A549 (cell line): Measurements from ENCODE around the gene UBC. TPM values are rescaled to one million over a fixed set of nuclear protein-coding genes. Genes with fewer than 3 reads are reported as not detected.

ENCODE experiments used
- ATAC-seq, 2 experiments: fragments of 200-7000 bp in 1 of 2; fragments of >200 bp in 1 of 2; cut with Nextera tagmentation in 1 of 2; cut with Tn5 transposase in 1 of 2; 3 replicates each; pipeline versions ENCODE4 v1.8.0 to v1.9.1; 2018 to 2020; ENCODE audit warnings: mild to moderate bottlenecking in 1 of 2, moderate library complexity in 1 of 2
- CTCF ChIA-PET: fragments of 300-600 bp; sonication (Branson Sonifier 250); formaldehyde crosslinking; extraction: SDS; loops from one replicate; lab custom pipeline; 2021; ENCODE audit warnings: antibody characterized with exemption, inconsistent platforms; lab: Yijun Ruan, JAX
- POLR2A ChIA-PET: fragments of 350-600 bp; formaldehyde crosslinking; extraction: SDS; loops from one replicate; lab custom pipeline; 2021; ENCODE audit warnings: antibody characterized with exemption, inconsistent platforms; lab: Yijun Ruan, JAX
- DNase-seq, 2 experiments: peaks; one replicate each; pipeline versions ENCODE4 v3.0.0 to v3.0.0-alpha.2; 2011 to 2016; ENCODE audit warnings: low read depth in 1 of 2, low spot score in 1 of 2
- FAIRE-seq: peaks from 2 replicates; lab custom pipeline; 2011; peaks lifted over from hg19 to GRCh38; lab: Jason Lieb, UNC
- H3K27ac ChIP-seq, 2 experiments: fragments of >200 bp; sonication (Bioruptor Twin); formaldehyde crosslinking; 3 replicates each; pipeline ENCODE4 v1.5.1; 2016 to 2017
- H3K4me1 ChIP-seq: fragments of >200 bp; sonication (Bioruptor Twin); formaldehyde crosslinking; 3 replicates; pipeline ENCODE4 v1.6.1; 2016
- H3K4me2 ChIP-seq: fragments of >200 bp; sonication (Bioruptor Twin); formaldehyde crosslinking; 3 replicates; pipeline ENCODE4 v1.6.1; 2016
- H3K4me3 ChIP-seq: fragments of >200 bp; sonication (Bioruptor Twin); formaldehyde crosslinking; 3 replicates; pipeline ENCODE4 v1.5.1; 2016
- H3K9me3 ChIP-seq: fragments of >200 bp; sonication (Bioruptor Twin); formaldehyde crosslinking; 3 replicates; pipeline ENCODE4 v1.6.1; 2016
- BHLHE40 ChIP-seq: IDR thresholded peaks from 2 replicates; pipeline ENCODE4 v1.6.1; 2012; ENCODE audit warnings: low read depth, low read length, inconsistent platforms
- CBX2 ChIP-seq: fragments of 200-600 bp; sonication (generic); IDR thresholded peaks from 2 replicates; pipeline ENCODE4 v1.6.1; 2016; ENCODE audit warnings: low read depth, mild to moderate bottlenecking, borderline replicate concordance
- CEBPB ChIP-seq, 2 experiments: fragments of >200 bp in 1 of 2; sonication (Bioruptor Twin) in 1 of 2; formaldehyde crosslinking in 1 of 2; IDR thresholded peaks; 2 replicates each; pipeline ENCODE4 v1.6.1; 2012 to 2016
- FOSL2 ChIP-seq, 2 experiments: fragments of 450-650 bp in 1 of 2; fragments of >200 bp in 1 of 2; sonication (Bioruptor Twin) in 1 of 2; formaldehyde crosslinking; IDR thresholded peaks; 2 replicates each; pipeline versions ENCODE4 v1.5.0 to v1.6.1; 2016 to 2020; ENCODE audit warnings: mild to moderate bottlenecking in 1 of 2, moderate library complexity in 1 of 2
- FOXS1 ChIP-seq: fragments of 250-450 bp; sonication (Bioruptor Pico); IDR thresholded peaks from 2 replicates; pipeline ENCODE4 v1.5.0; 2020; ENCODE audit warnings: mild to moderate bottlenecking, moderate library complexity
- GATA3 ChIP-seq: IDR thresholded peaks from 2 replicates; pipeline ENCODE4 v1.6.1; 2012; ENCODE audit warnings: borderline replicate concordance
- HES2 ChIP-seq: fragments of >200 bp; sonication (Bioruptor Twin); formaldehyde crosslinking; IDR thresholded peaks from 2 replicates; pipeline ENCODE4 v1.6.1; 2016
- HOXA7 ChIP-seq: fragments of 250-450 bp; sonication (Bioruptor Pico); IDR thresholded peaks from 2 replicates; pipeline ENCODE4 v1.5.0; 2020; ENCODE audit warnings: mild to moderate bottlenecking, moderate library complexity
- MAFK ChIP-seq: fragments of 450-650 bp; IDR thresholded peaks from 2 replicates; pipeline ENCODE4 v1.6.1; 2014; ENCODE audit not compliant: partially characterized antibody
- MAX ChIP-seq: IDR thresholded peaks from 2 replicates; pipeline ENCODE4 v1.6.1; 2012
- NR3C1 ChIP-seq: fragments of >200 bp; sonication (Bioruptor Twin); formaldehyde crosslinking; IDR thresholded peaks from 3 replicates; pipeline ENCODE4 v1.6.1; 2017
- RAD21 ChIP-seq, 2 experiments: fragments of >200 bp in 1 of 2; sonication (Bioruptor Twin) in 1 of 2; formaldehyde crosslinking in 1 of 2; IDR thresholded peaks in 1 of 2; conservative IDR thresholded peaks in 1 of 2; 2 replicates in 1 of 2; 3 replicates in 1 of 2; pipeline ENCODE4 v1.6.1; 2012 to 2018; ENCODE audit warnings: inconsistent platforms in 1 of 2
- RARB ChIP-seq: fragments of 250-450 bp; sonication (Bioruptor Pico); IDR thresholded peaks from 2 replicates; pipeline ENCODE4 v1.8.0; 2021; ENCODE audit warnings: mild to moderate bottlenecking, moderate library complexity
- RFX5 ChIP-seq: fragments of 450-650 bp; IDR thresholded peaks from 2 replicates; pipeline ENCODE4 v1.7.1; 2014; ENCODE audit warnings: antibody characterized with exemption, mild to moderate bottlenecking, moderate library complexity
- RNF2 ChIP-seq: fragments of 200-600 bp; sonication (generic); IDR thresholded peaks from 2 replicates; pipeline ENCODE4 v1.6.1; 2016; ENCODE audit warnings: low read depth, mild to moderate bottlenecking, antibody characterized with exemption, moderate library complexity, borderline replicate concordance
- SMC3 ChIP-seq: fragments of >200 bp; sonication (Bioruptor Twin); formaldehyde crosslinking; IDR thresholded peaks from 3 replicates; pipeline ENCODE4 v1.6.1; 2018; ENCODE audit warnings: inconsistent platforms
- TP53 ChIP-seq: fragments of 250-450 bp; sonication (Bioruptor Pico); IDR thresholded peaks from 2 replicates; pipeline ENCODE4 v1.5.0; 2021; ENCODE audit warnings: mild to moderate bottlenecking, moderate library complexity
- ZNF302 ChIP-seq: fragments of 250-450 bp; sonication (Bioruptor Pico); IDR thresholded peaks from 2 replicates; pipeline ENCODE4 v1.9.0; 2021; ENCODE audit warnings: inconsistent platforms, mild to moderate bottlenecking, moderate library complexity
- WGBS: methylation state at CpG from one replicate; pipeline ENCODE4 v1.1.6; 2017; ENCODE audit errors: missing lambda C conversion rate; 5-methylcytosine and 5-hydroxymethylcytosine counted together
- polyA plus RNA-seq, 4 experiments: library from polyadenylated mRNA; depleted of rRNA in 3 of 4; stranded (reverse); fragments of >200 nt; fragmentation: RNase III in 1 of 4; extraction: RNeasy Plus Mini Kit Qiagen cat#74134 plus additional on column Dnase treatment in 1 of 4; gene quantifications; 2 replicates in 3 of 4; 3 replicates in 1 of 4; pipeline ENCODE4 v1.2.3, GENCODE V29; 2011 to 2017
- TF ChIP-seq, protein P1 (sequence below): fragments of >200 bp; sonication (Bioruptor Twin); formaldehyde crosslinking; IDR thresholded peaks from 3 replicates; pipeline ENCODE4 v1.5.1; 2016

Gene UBC
- polyA plus RNA-seq, 2 of the 4 experiments (the other 2 are of a cell fraction), result 993 to 2,000 TPM

DNA sequence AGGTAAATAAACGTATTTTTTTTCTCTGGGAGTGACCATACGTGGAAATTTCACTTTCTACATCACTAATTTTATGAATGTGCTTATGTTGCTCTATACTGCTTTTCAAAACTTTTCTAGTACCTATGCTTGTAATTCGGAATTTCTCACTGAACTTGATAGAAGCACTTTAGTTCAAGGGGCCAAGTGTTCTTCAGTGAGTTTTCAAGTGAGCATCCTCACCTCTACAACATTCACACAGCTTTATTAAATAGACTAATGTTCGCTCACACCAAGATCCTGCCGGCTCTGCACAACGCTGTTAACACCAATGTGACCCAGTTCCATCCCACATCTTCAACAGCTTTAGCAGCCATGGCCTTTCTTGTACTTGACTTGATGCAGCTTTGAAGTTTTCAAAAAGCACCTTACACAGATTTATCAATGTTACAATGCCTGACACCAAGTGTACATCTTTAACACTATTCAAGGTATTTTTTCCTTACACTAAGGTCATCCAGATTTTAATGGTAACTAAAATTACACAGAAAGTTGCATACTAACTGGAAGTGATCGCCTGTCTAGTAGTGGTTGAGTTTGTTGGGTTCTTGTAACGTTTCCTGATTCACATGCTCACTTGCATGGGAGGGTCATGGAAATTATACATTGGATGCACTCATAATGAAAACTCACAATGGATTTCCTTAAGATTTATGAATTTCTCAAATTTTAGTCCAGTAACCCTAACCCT lies 4.5 kb downstream of the UBC start (continued):
- TF ChIP-seq TP53 (peak; percentile 5; the same call in 1 of the 2 replicates), BHLHE40 (no peak), ZNF302 (CRISPR knock-in tag) (peak; percentile 9; the same call in 1 of the 2 replicates), MAX (no peak; the same call in 1 of the 2 replicates), RARB (CRISPR knock-in tag) (peak; percentile 86)

DNA sequence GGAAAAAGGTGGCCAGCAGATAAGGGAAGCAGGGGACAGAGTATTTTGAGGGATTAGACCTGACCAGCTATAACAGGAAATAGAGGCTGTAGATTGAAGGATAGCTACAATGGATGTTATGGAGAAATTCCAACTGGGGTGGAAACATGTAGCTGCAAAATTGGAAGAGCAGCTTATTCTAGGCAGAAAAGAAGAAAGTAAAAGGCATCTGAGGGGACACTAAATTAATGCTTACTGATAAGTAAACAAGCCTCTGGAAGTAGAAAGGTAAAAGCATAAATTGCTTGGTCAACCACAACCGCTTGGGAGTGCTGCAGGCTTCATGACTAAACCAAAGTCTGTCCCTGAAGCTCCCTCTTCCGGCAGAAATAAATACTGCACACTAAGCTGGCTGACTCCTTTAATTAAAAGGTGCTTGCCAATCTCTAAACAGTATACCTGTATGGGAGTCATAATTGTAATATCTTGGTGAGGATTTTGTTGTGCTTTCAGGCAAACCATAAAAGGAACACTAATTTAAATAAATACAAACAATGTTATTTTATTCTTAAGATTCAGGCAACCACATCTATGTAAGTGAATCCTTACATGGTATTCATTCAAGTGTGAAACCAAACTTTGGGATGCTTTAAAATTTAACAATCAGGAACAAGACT lies 7.7 kb downstream of the UBC start:
- TF ChIP-seq MAFK (peak; percentile 60), CBX2 (no peak), CEBPB (IDR thresholded peaks at IDR 0.05) (no peak), FOSL2 (IDR thresholded peaks at IDR 0.05) (no peak), FOSL2 (CRISPR knock-in tag; IDR thresholded peaks at IDR 0.05) (peak; percentile 61; the same call in 1 of the 2 replicates), ZNF302 (CRISPR knock-in tag) (no peak), RAD21 (conservative IDR thresholded peaks at IDR 0.05 in 1 of 2, IDR thresholded peaks at IDR 0.05 in 1 of 2) (peak; percentile 98), HES2 (no peak), MAX (peak; percentile 47), NR3C1 (no peak), SMC3 (peak; percentile 97), GATA3 (no peak), RNF2 (no peak), HOXA7 (CRISPR knock-in tag) (no peak), FOXS1 (no peak; the same call in 1 of the 2 replicates), RFX5 (no peak)
- TF ChIP-seq, protein P1, sequence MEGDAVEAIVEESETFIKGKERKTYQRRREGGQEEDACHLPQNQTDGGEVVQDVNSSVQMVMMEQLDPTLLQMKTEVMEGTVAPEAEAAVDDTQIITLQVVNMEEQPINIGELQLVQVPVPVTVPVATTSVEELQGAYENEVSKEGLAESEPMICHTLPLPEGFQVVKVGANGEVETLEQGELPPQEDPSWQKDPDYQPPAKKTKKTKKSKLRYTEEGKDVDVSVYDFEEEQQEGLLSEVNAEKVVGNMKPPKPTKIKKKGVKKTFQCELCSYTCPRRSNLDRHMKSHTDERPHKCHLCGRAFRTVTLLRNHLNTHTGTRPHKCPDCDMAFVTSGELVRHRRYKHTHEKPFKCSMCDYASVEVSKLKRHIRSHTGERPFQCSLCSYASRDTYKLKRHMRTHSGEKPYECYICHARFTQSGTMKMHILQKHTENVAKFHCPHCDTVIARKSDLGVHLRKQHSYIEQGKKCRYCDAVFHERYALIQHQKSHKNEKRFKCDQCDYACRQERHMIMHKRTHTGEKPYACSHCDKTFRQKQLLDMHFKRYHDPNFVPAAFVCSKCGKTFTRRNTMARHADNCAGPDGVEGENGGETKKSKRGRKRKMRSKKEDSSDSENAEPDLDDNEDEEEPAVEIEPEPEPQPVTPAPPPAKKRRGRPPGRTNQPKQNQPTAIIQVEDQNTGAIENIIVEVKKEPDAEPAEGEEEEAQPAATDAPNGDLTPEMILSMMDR, result peak; percentile 100
- TF ChIP-seq, all 56 proteins: peak for 6
- Histone ChIP-seq H3K27ac (peak overlapping the region; percentile 72 to 85), H3K4me1 (peaks cover 75% of the 10 kb centered on the region), H3K4me2 (peak overlapping the region; percentile 32), H3K4me3 (no peak overlapping the region), H3K9me3 (no peaks in the 10 kb centered on the region)
- WGBS, result 3% methylated on average over 2 of the region's 2 CpGs
- DNase-seq (peak; percentile 82 to 96), FAIRE-seq (no peak), ATAC-seq (peak; percentile 16 to 34; a peak in 3 of 6 replicates)
- POLR2A ChIA-PET, result interaction anchor here (1.3 to 5.8 kb wide), 5 partner anchors 9 to 33 kb away, joined by 6 to 41 read pairs (median 12); no protein-coding TSS in a partner anchor
- CTCF ChIA-PET, result interaction anchor here (0.6 to 12.9 kb wide), 44 partner anchors 10 to 874 kb away, joined by 3 to 243 read pairs (median 4); partner anchors contain the start of gene SCARB1
